GM18508 (cell line): Measurements from ENCODE around the gene CDC20B.

Experiments used
- ATAC-seq: cut with Tn5 transposase; IDR thresholded peaks from one replicate; pipeline ENCODE4 v1.9.1; 2021; ENCODE audit warnings: moderate number of reproducible peaks; ENCODE audit not compliant: insufficient read depth, unreplicated experiment

The CDC20B gene

GRCh38 chr5:55172937-55173686, at the start of gene CDC20B:
Gene CDC20B, minus strand, starts transcription at chr5:55173177. Its CDS starts 177 bp downstream, at chr5:55173000.
- no peak for ATAC-seq

- no peak for ATAC-seq
Measured at GRCh38 chr5:55222092-55222984, 49.4 kb upstream of the CDC20B start.

- no peak for ATAC-seq
Measured at GRCh38 chr5:55220433-55221185, 47.6 kb upstream of the CDC20B start.

GRCh38 chr5:55219770-55220169, 46.8 kb upstream of the CDC20B start:
- no peak for ATAC-seq

- ATAC-seq, result no peak
Measured at GRCh38 chr5:55218967-55219366, 46.0 kb upstream of the CDC20B start.

GRCh38 chr5:55211184-55211874, 38.4 kb upstream of the CDC20B start:
- no peak for ATAC-seq

- no peak for ATAC-seq
Measured at GRCh38 chr5:55205001-55205400, 32.0 kb upstream of the CDC20B start.

GRCh38 chr5:55191165-55191564, 18.2 kb upstream of the CDC20B start:
- ATAC-seq, result no peak

- ATAC-seq, result no peak
Measured at GRCh38 chr5:55188656-55189540, 15.9 kb upstream of the CDC20B start.

GRCh38 chr5:55187370-55187769, 14.4 kb upstream of the CDC20B start:
- no peak for ATAC-seq

- ATAC-seq, result no peak
Measured at GRCh38 chr5:55180016-55180415, 7.0 kb upstream of the CDC20B start.

GRCh38 chr5:55177078-55177477, 4.1 kb upstream of the CDC20B start:
- ATAC-seq, result no peak

GRCh38 chr5:55176176-55176818, 3.3 kb upstream of the CDC20B start:
- no peak for ATAC-seq

- ATAC-seq, result no peak
Measured at GRCh38 chr5:55175781-55176175, 2.8 kb upstream of the CDC20B start.

GRCh38 chr5:55173687-55174230, 782 bp upstream of the CDC20B start:
- no peak for ATAC-seq

GRCh38 chr5:55172051-55172899, 702 bp downstream of the CDC20B start:
- peak; percentile 59 for ATAC-seq

- ATAC-seq, result no peak
Measured at GRCh38 chr5:55171471-55171870, 1.5 kb downstream of the CDC20B start.

- ATAC-seq, result no peak
Measured at GRCh38 chr5:55162666-55163065, 10.3 kb downstream of the CDC20B start.
